Measurements from ENCODE around the gene TBX4. TPM values are rescaled to one million over a fixed set of nuclear protein-coding genes. Genes with fewer than 3 reads are reported as not detected.

TBX4 gene
- total RNA-seq, 3 donors from 2014 or later: 0.80 TPM; not detected in 2

- peaks cover 0 to 4% of the 10 kb centered on the region in 2 donors for H3K27me3 ChIP-seq
- no peak for DNase-seq (ENCODE audit: low spot score in 2 of 2)
- TF ChIP-seq POLR2A (IDR thresholded peaks at IDR 0.05) (no peak), POLR2AphosphoS5 (IDR thresholded peaks at IDR 0.05) (no peak)
- TF ChIP-seq, protein P1, sequence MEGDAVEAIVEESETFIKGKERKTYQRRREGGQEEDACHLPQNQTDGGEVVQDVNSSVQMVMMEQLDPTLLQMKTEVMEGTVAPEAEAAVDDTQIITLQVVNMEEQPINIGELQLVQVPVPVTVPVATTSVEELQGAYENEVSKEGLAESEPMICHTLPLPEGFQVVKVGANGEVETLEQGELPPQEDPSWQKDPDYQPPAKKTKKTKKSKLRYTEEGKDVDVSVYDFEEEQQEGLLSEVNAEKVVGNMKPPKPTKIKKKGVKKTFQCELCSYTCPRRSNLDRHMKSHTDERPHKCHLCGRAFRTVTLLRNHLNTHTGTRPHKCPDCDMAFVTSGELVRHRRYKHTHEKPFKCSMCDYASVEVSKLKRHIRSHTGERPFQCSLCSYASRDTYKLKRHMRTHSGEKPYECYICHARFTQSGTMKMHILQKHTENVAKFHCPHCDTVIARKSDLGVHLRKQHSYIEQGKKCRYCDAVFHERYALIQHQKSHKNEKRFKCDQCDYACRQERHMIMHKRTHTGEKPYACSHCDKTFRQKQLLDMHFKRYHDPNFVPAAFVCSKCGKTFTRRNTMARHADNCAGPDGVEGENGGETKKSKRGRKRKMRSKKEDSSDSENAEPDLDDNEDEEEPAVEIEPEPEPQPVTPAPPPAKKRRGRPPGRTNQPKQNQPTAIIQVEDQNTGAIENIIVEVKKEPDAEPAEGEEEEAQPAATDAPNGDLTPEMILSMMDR (IDR thresholded peaks at IDR 0.05): no peak
- no peaks in the 10 kb centered on the region for H3K36me3 ChIP-seq
- H3K4me1 ChIP-seq: no peaks in the 10 kb centered on the region
- no peak overlapping the region for H3K4me3 ChIP-seq
- H3K27ac ChIP-seq: no peak overlapping the region
- H3K9me3 ChIP-seq: peaks cover 0 to 4% of the 10 kb centered on the region in 2 donors
- intact Hi-C loops (cut with DNase I; ENCODE audit: low total_unique reads): loop anchor here (10.0 kb wide), 1 partner anchor 1912 kb away; no protein-coding TSS in a partner anchor
Observed at GRCh38 chr17:61442878-61443474, 9.2 kb upstream of the TBX4 start.

GRCh38 chr17:61443475-61443882 lies 8.7 kb upstream of the TBX4 start:
- H3K9me3 ChIP-seq: no peaks in the 10 kb centered on the region
- no peak overlapping the region for H3K27ac ChIP-seq
- intact Hi-C loops (cut with DNase I; ENCODE audit: low total_unique reads): loop anchor here (10.0 kb wide), 1 partner anchor 1911 kb away; no protein-coding TSS in a partner anchor

DNA sequence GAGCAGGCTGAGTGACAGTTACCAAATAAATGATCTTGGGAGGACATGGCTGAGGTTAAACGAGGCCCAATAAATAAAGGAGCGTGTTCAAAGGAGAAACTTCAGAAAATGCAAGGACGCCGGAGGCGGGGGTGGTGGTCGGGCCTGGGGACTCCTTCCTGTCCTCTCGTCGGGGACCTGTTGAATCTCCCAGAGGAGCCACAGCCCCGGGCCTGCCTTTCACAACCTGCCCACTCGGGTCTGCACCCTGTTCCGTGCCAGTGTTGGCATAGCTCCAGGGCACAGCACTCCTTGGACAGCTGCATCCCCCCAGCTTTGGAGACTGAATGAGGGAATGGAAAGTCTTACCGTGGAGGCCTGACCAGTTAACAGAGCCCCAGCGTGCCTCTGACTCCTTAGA lies 8.1 kb upstream of the TBX4 start:
- Histone ChIP-seq H3K27me3 (peaks cover 0 to 4% of the 10 kb centered on the region in 2 donors), H3K4me1 (no peaks in the 10 kb centered on the region), H3K36me3 (no peaks in the 10 kb centered on the region), H3K9me3 (no peaks in the 10 kb centered on the region), H3K27ac (no peak overlapping the region), H3K4me3 (no peak overlapping the region)
- TF ChIP-seq POLR2A (IDR thresholded peaks at IDR 0.05) (no peak), POLR2AphosphoS5 (IDR thresholded peaks at IDR 0.05) (no peak)
- TF ChIP-seq, protein P1 (IDR thresholded peaks at IDR 0.05): no peak
- intact Hi-C loops (cut with DNase I; ENCODE audit: low total_unique reads): loop anchor here (10.0 kb wide), 1 partner anchor 1911 kb away; no protein-coding TSS in a partner anchor
- no peak for DNase-seq (ENCODE audit: low spot score in 2 of 2)

More at GRCh38 chr17:61443475-61443882, 8.7 kb upstream of the TBX4 start:
- Histone ChIP-seq H3K27me3 (peaks cover 0 to 4% of the 10 kb centered on the region in 2 donors), H3K36me3 (no peaks in the 10 kb centered on the region), H3K4me3 (no peak overlapping the region), H3K4me1 (no peaks in the 10 kb centered on the region)
- no peak for DNase-seq (ENCODE audit: low spot score in 2 of 2)
- TF ChIP-seq, protein P1 (IDR thresholded peaks at IDR 0.05): no peak
- TF ChIP-seq POLR2AphosphoS5 (IDR thresholded peaks at IDR 0.05) (no peak), POLR2A (IDR thresholded peaks at IDR 0.05) (no peak)

- intact Hi-C loops (cut with DNase I; ENCODE audit: low total_unique reads): loop anchor here (10.0 kb wide), 1 partner anchor 1910 kb away; no protein-coding TSS in a partner anchor
- Histone ChIP-seq H3K36me3 (no peaks in the 10 kb centered on the region), H3K4me1 (no peaks in the 10 kb centered on the region), H3K27ac (no peak overlapping the region), H3K4me3 (no peak overlapping the region), H3K9me3 (no peaks in the 10 kb centered on the region), H3K27me3 (peaks cover 0 to 4% of the 10 kb centered on the region in 2 donors)
- no peak for DNase-seq (ENCODE audit: low spot score in 2 of 2)
- no peak for TF ChIP-seq POLR2AphosphoS5 (IDR thresholded peaks at IDR 0.05)
- no peak for TF ChIP-seq POLR2A (IDR thresholded peaks at IDR 0.05)
- TF ChIP-seq, protein P1 (IDR thresholded peaks at IDR 0.05): no peak
Observed at GRCh38 chr17:61444831-61445230, 7.4 kb upstream of the TBX4 start.

GRCh38 chr17:61447358-61447757 lies 4.9 kb upstream of the TBX4 start:
- TF ChIP-seq, protein P1 (IDR thresholded peaks at IDR 0.05): no peak
- TF ChIP-seq POLR2AphosphoS5 (IDR thresholded peaks at IDR 0.05): no peak
- no peak for TF ChIP-seq POLR2A (IDR thresholded peaks at IDR 0.05)
- peaks cover 9 to 20% of the 10 kb centered on the region in 2 donors for H3K27me3 ChIP-seq
- peak in 1 of 2 donors; percentile 5 for DNase-seq (ENCODE audit: low spot score in 2 of 2)

More at GRCh38 chr17:61447358-61447757, 4.9 kb upstream of the TBX4 start:
- Histone ChIP-seq H3K4me3 (no peak overlapping the region), H3K9me3 (no peaks in the 10 kb centered on the region), H3K4me1 (peaks cover 0 to 5% of the 10 kb centered on the region in 2 donors), H3K27ac (no peak overlapping the region), H3K36me3 (no peaks in the 10 kb centered on the region)
- intact Hi-C loops (cut with DNase I; ENCODE audit: low total_unique reads): loop anchor here (10.0 kb wide), 1 partner anchor 1907 kb away; no protein-coding TSS in a partner anchor

Measured in breast epithelium (tissue), 4 donors.